ENCODE results near the gene DBX1.

DNA sequence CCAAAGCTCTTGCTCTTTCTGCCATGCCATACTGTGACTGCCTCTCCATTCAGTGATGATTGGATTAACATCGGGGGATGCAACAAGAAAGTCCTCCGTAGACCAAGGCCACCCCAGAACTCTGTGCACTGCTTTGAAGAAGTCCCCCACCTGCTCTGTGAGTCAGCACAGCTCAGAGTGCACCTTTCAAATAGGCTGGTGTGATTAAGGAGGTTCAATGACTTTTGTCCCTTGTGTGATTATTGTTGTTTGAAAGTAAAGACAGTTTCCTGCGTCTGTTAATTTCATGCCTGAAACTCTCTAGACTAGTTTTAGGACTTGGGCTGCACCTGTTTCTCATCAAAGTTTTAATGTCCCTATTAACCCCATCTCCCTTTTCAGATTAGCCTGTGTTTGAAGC is 33.0 kb upstream of the DBX1 start:
- TF ChIP-seq, protein P1, sequence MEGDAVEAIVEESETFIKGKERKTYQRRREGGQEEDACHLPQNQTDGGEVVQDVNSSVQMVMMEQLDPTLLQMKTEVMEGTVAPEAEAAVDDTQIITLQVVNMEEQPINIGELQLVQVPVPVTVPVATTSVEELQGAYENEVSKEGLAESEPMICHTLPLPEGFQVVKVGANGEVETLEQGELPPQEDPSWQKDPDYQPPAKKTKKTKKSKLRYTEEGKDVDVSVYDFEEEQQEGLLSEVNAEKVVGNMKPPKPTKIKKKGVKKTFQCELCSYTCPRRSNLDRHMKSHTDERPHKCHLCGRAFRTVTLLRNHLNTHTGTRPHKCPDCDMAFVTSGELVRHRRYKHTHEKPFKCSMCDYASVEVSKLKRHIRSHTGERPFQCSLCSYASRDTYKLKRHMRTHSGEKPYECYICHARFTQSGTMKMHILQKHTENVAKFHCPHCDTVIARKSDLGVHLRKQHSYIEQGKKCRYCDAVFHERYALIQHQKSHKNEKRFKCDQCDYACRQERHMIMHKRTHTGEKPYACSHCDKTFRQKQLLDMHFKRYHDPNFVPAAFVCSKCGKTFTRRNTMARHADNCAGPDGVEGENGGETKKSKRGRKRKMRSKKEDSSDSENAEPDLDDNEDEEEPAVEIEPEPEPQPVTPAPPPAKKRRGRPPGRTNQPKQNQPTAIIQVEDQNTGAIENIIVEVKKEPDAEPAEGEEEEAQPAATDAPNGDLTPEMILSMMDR (IDR thresholded peaks at IDR 0.05) = no peak
- TF ChIP-seq POLR2A (IDR thresholded peaks at IDR 0.05) = no peak

All from testis (tissue), 2 donors.